B cell (primary cell): Measurements from ENCODE around the gene TOB2. TPM values are rescaled to one million over a fixed set of nuclear protein-coding genes. Genes with fewer than 3 reads are reported as not detected.

ENCODE experiments used
- ATAC-seq: fragments of 200-7000 bp; cut with Tn5 transposase; one replicate; pipeline ENCODE4 v1.10.0; 2021; ENCODE audit warnings: low read depth, mild to moderate bottlenecking, moderate number of reproducible peaks, moderate library complexity
- CTCF ChIA-PET: fragments of 350-600 bp; sonication (Branson Sonifier 250); formaldehyde crosslinking; loops from one replicate; lab custom pipeline; 2021; ENCODE audit warnings: antibody characterized with exemption, inconsistent platforms; lab: Charles Lee
- POLR2A ChIA-PET: fragments of 350-600 bp; sonication (Branson Sonifier 250); formaldehyde crosslinking; loops from one replicate; lab custom pipeline; 2021; ENCODE audit warnings: antibody characterized with exemption; lab: Charles Lee
- DNase-seq: peaks from one replicate; pipeline ENCODE4 v3.0.0; 2013
- H2AFZ ChIP-seq: 2 replicates; pipeline ENCODE4 v1.6.1; 2012; ENCODE audit warnings: mild to moderate bottlenecking, low read depth, low read length; ENCODE audit not compliant: insufficient read depth, poor library complexity, severe bottlenecking
- H3K27ac ChIP-seq, 2 donors: 1 replicate in 1 of 2; 2 replicates in 1 of 2; pipeline ENCODE4 v1.5.1; 2012 to 2013; ENCODE audit warnings: low read length in 2 of 2, mild to moderate bottlenecking in 2 of 2, moderate library complexity in 1 of 2
- H3K27me3 ChIP-seq, 4 experiments: fragments of 200-600 bp in 1 of 4; sonication (generic) in 1 of 4; replicated peaks in 1 of 4; 1 replicate in 2 of 4; 2 replicates in 2 of 4; pipeline versions ENCODE4 v1.6.1 to v1.7.0; 2013 to 2016; ENCODE audit warnings: low read length in 3 of 4, mild to moderate bottlenecking in 2 of 4, mixed read lengths in 1 of 4, moderate library complexity in 1 of 4; ENCODE audit not compliant: insufficient read depth in 4 of 4, control insufficient read depth in 3 of 4; ENCODE audit errors: control extremely low read depth in 1 of 4
- H3K36me3 ChIP-seq, 2 experiments: replicated peaks in 1 of 2; 1 replicate in 1 of 2; 2 replicates in 1 of 2; pipeline versions ENCODE4 v1.6.1 to v1.7.1; 2013; ENCODE audit warnings: low read length in 1 of 2; ENCODE audit not compliant: insufficient read depth in 2 of 2, control insufficient read depth in 1 of 2; ENCODE audit errors: control extremely low read depth in 1 of 2, extremely low read depth in 1 of 2
- H3K4me1 ChIP-seq, 2 donors: fragments of 200-600 bp in 1 of 2; sonication (generic) in 1 of 2; 1 replicate in 1 of 2; 2 replicates in 1 of 2; pipeline versions ENCODE4 v1.5.1 to v1.6.1; 2013 to 2017; ENCODE audit warnings: low read length in 2 of 2; ENCODE audit not compliant: control insufficient read depth in 2 of 2, insufficient read depth in 2 of 2
- H3K4me2 ChIP-seq: replicated peaks from 2 replicates; pipeline ENCODE3; 2012; ENCODE audit warnings: mild to moderate bottlenecking, low read depth, low read length; ENCODE audit not compliant: poor library complexity, severe bottlenecking
- H3K4me3 ChIP-seq, 5 experiments: fragments of 200-600 bp in 1 of 5; sonication (generic) in 1 of 5; 1 replicate in 3 of 5; 2 replicates in 2 of 5; pipeline versions ENCODE4 v1.5.1 to v1.7.0; 2011 to 2016; ENCODE audit warnings: low read length in 4 of 5, mild to moderate bottlenecking in 4 of 5, low read depth in 2 of 5, control low read depth in 1 of 5, moderate library complexity in 1 of 5; ENCODE audit not compliant: insufficient read depth in 1 of 5; ENCODE audit errors: control extremely low read depth in 1 of 5, extremely low read depth in 1 of 5
- H3K79me2 ChIP-seq: fragments of 200-600 bp; sonication (generic); one replicate; pipeline ENCODE4 v1.6.0; 2016; ENCODE audit warnings: low read length; ENCODE audit not compliant: control insufficient read depth, insufficient read depth
- H3K9ac ChIP-seq: fragments of 200-600 bp; sonication (generic); 2 replicates; pipeline ENCODE4 v1.6.1; 2017; ENCODE audit warnings: mild to moderate bottlenecking, low read length, moderate library complexity
- H3K9me3 ChIP-seq, 3 donors: one replicate each; pipeline versions ENCODE4 v1.6.1 to v1.7.1; 2013; ENCODE audit warnings: low read length in 2 of 3; ENCODE audit not compliant: control insufficient read depth in 2 of 3, insufficient read depth in 1 of 3; ENCODE audit errors: control extremely low read depth in 1 of 3
- H4K20me1 ChIP-seq: 2 replicates; pipeline ENCODE4 v1.6.0; 2012; ENCODE audit warnings: mild to moderate bottlenecking, low read length; ENCODE audit not compliant: insufficient read depth, control insufficient read depth, poor library complexity, severe bottlenecking
- H3K27ac Mint-ChIP-seq: one replicate; pipeline ENCODE4 v1.8.0; 2021; ENCODE audit warnings: mixed read lengths
- H3K27me3 Mint-ChIP-seq: one replicate; pipeline ENCODE4 v1.8.0; 2021; ENCODE audit warnings: mixed read lengths
- H3K4me1 Mint-ChIP-seq: one replicate; pipeline ENCODE4 v1.8.0; 2021; ENCODE audit warnings: mixed read lengths
- H3K4me3 Mint-ChIP-seq: one replicate; pipeline ENCODE4 v1.8.0; 2021; ENCODE audit warnings: mixed read lengths
- H3K9me3 Mint-ChIP-seq: one replicate; pipeline ENCODE4 v1.8.0; 2022; ENCODE audit warnings: mixed read lengths; ENCODE audit not compliant: insufficient read depth
- EZH2 ChIP-seq: IDR thresholded peaks from 2 replicates; pipeline ENCODE4 v1.6.1; 2012; ENCODE audit warnings: borderline replicate concordance, low read depth, mild to moderate bottlenecking, moderate library complexity, low read length; ENCODE audit not compliant: insufficient read depth, poor library complexity, severe bottlenecking
- WGBS: methylation state at CpG from one replicate; pipeline ENCODE4 v1.1.5; 2013; ENCODE audit warnings: missing lambda C conversion rate; ENCODE audit not compliant: insufficient coverage; 5-methylcytosine and 5-hydroxymethylcytosine counted together
- intact Hi-C: fragments of 100-400 bp; cut with micrococcal nuclease; formaldehyde crosslinking; loops from one replicate; pipeline ENCODE4 v1.10.0; 2022
- polyA plus RNA-seq: library from polyadenylated mRNA; depleted of rRNA; stranded (reverse); fragments of >200 nt; gene quantifications from 2 replicates; pipeline ENCODE4 v1.2.3, GENCODE V29; 2012
- total RNA-seq, 2 donors: library from RNA; stranded (reverse); fragments of 120-200 nt in 1 of 2; gene quantifications; 1 replicate in 1 of 2; 2 replicates in 1 of 2; pipeline versions ENCODE4 v1.2.3 to v1.2.4, GENCODE V29; 2013 to 2022
- TF ChIP-seq, protein P1 (sequence below): fragments of 200-600 bp; IDR thresholded peaks from one replicate; pipeline ENCODE4 v1.8.0; 2022; ENCODE audit warnings: antibody characterized with exemption, mild to moderate bottlenecking

The TOB2 gene
- total and polyA plus RNA-seq, 2 donors (not counting 1 experiment from before 2014, with no cell fraction given) = 40.4 to 56.0 TPM

DNA sequence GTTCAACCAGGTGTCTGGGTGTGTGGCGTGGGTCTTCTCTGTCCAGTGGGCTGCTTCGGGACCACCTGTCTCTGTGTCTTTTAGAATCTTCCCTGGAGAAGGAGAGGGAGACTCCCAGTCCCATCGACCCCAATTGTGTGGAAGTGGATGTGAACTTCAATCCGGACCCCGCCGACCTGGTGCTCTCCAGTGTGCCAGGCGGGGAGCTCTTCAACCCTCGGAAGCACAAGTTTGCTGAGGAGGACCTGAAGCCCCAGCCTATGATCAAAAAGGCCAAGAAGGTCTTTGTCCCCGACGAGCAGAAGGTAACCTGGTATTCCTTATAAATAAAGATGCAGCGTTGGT lies 52.6 kb downstream of the TOB2 start:
- TF ChIP-seq, protein P1, sequence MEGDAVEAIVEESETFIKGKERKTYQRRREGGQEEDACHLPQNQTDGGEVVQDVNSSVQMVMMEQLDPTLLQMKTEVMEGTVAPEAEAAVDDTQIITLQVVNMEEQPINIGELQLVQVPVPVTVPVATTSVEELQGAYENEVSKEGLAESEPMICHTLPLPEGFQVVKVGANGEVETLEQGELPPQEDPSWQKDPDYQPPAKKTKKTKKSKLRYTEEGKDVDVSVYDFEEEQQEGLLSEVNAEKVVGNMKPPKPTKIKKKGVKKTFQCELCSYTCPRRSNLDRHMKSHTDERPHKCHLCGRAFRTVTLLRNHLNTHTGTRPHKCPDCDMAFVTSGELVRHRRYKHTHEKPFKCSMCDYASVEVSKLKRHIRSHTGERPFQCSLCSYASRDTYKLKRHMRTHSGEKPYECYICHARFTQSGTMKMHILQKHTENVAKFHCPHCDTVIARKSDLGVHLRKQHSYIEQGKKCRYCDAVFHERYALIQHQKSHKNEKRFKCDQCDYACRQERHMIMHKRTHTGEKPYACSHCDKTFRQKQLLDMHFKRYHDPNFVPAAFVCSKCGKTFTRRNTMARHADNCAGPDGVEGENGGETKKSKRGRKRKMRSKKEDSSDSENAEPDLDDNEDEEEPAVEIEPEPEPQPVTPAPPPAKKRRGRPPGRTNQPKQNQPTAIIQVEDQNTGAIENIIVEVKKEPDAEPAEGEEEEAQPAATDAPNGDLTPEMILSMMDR = no peak
- TF ChIP-seq EZH2 = no peak
- CTCF ChIA-PET = interaction anchor here (1.6 kb wide), 1 partner anchor 133 kb away, joined by 4 read pairs; no protein-coding TSS in a partner anchor
- Mint-ChIP-seq H3K27me3 (no peaks in the 10 kb centered on the region), H3K27ac (no peak overlapping the region), H3K4me3 (no peak overlapping the region), H3K4me1 (no peaks in the 10 kb centered on the region), H3K9me3 (no peaks in the 10 kb centered on the region)
- 97% methylated on average over 10 of the region's 11 CpGs for WGBS
- Histone ChIP-seq H3K27ac (no peak overlapping the region), H3K4me3 (no peak overlapping the region), H3K79me2 (no peaks in the 10 kb centered on the region), H3K27me3 (no peaks in the 10 kb centered on the region), H3K9ac (no peak overlapping the region), H3K9me3 (no peaks in the 10 kb centered on the region), H3K4me2 (no peak overlapping the region), H3K36me3 (peaks cover 0 to 26% of the 10 kb centered on the region in 2 experiments), H4K20me1 (no peaks in the 10 kb centered on the region), H3K4me1 (no peaks in the 10 kb centered on the region), H2AFZ (no peak overlapping the region)
- intact Hi-C loops = no loop called here
- DNase-seq (no peak), ATAC-seq (no peak)
- POLR2A ChIA-PET = no interaction called here

DNA sequence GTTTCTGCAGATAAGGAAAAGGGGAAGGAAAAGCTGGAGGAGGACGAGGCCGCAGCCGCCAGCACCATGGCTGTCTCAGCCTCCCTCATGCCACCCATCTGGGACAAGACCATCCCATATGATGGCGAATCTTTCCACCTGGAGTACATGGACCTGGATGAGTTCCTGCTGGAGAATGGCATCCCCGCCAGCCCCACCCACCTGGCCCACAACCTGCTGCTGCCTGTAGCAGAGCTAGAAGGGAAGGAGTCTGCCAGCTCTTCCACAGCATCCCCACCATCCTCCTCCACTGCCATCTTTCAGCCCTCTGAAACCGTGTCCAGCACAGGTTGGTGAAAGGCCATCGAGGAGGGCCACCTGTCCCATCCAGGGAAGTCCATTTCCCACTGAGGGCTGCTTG lies 59.3 kb downstream of the TOB2 start:
- Mint-ChIP-seq H3K9me3 (no peaks in the 10 kb centered on the region), H3K4me1 (peaks cover 13% of the 10 kb centered on the region), H3K4me3 (no peak overlapping the region), H3K27me3 (no peaks in the 10 kb centered on the region), H3K27ac (no peak overlapping the region)
- H3K9ac ChIP-seq = no peak overlapping the region
- H3K36me3 ChIP-seq = peaks cover 0 to 9% of the 10 kb centered on the region in 2 experiments
- CTCF ChIA-PET = no interaction called here
- DNase-seq (no peak), ATAC-seq (no peak)
- TF ChIP-seq, protein P1 = no peak
- TF ChIP-seq EZH2 = no peak
- no peak overlapping the region for H3K4me3 ChIP-seq
- H3K27me3 ChIP-seq = no peaks in the 10 kb centered on the region
- peaks cover 3% of the 10 kb centered on the region for H3K79me2 ChIP-seq
- H4K20me1 ChIP-seq = no peaks in the 10 kb centered on the region
- intact Hi-C loops = no loop called here
- no peak overlapping the region for H2AFZ ChIP-seq
- POLR2A ChIA-PET = no interaction called here
- H3K9me3 ChIP-seq = no peaks in the 10 kb centered on the region
- no peak overlapping the region for H3K27ac ChIP-seq
- WGBS = 67% methylated on average over 2 of the region's 7 CpGs
- H3K4me2 ChIP-seq = no peak overlapping the region
- peaks cover 7 to 9% of the 10 kb centered on the region in 2 donors for H3K4me1 ChIP-seq
